ENCODE measurements around the gene RBBP8NL.

Gene RBBP8NL

DNA sequence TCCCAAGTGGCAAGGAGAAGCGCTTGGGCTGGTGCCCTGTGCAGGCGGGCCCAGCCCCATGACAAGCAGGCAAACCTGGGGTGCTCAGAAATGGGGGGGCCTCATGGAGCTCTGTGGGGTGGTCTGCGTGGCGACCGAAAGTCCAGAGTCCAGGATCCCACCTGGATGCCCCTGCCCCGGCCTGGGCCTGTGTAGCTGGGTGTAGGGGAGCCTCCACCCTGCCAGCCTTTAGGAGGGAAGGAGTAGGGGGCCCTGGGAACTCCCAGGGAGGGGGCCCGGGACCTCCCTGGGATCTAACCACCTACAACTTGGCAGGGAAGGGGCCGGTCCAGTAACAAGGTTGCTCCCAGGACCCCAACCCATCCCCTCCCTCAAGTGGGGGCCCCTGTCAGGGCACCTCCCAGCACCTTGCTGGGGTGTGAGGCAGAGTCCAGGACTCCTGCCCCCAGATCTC is 55.7 kb downstream of the RBBP8NL start:
- no peak for DNase-seq

DNA sequence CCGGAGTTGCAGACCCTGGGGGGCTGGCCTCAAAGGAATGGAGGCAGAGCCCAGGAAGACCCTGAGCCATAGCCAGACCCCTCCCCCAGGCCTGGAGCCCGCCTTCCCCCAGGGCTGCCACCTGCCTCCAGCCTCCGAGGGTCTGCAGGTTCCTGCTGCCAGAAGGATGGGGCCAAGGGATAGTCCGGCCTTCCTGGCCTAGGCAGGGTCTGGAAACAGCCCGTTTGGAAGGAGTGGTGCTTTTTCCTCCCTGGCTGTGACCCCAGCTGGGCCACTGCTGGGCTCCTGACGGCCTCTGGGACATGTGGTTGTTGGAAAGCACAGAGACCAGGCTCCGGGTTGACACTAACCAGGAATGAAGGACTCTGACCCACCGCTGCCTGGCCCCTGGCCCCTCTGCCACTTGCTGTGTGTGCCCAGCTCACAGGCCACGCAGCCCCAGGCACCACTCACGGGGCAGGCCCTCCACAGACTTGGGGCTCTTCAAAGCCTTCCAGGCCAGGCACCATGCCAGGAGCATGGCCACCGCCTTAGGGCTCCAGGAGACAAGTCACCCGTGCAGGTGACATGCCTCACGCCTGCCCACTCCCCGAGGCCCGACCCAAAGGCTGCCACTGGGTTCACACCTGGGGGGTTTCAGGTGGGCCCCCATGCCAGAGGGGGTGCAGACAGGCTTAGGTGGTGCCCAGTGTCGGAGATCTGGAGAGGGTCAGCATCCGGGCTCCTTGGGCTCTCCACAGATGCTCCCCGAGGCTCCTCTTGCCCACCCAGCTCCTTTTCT is 56.3 kb downstream of the RBBP8NL start:
- DNase-seq = no peak

DNA sequence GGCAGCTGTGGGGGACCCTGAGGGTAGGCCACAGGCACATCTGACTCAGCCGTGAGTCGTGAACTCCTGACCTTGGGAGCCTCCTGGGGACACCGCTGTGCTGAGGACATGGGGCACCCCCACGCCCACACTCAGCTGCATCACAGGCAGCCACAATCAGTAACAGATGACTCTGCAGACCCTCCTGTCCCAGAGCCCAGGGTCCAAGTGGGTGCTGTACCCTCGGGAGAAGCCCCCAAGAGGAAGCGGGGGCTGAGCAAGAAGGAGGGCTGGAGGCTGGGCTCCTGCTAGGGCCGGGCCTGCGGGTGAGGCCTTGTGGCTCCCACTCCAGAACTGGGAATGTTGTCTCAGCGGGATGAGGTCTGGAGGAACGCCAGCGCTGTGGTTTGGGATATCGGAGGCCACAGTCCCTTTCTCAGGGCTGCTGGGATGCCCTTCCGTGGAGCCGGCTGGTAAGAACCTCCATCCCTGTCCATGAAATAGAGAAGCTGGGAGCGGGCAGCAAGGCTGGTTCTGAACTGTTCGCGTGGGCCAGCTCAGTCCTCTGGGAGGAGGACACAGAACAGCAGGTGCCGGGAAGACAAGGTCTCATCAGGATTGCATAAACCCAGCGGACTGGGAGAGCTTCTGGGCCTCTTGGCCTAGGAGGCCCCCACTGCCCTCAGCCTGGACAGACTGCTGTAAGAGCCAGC is 57.1 kb downstream of the RBBP8NL start:
- no peak for DNase-seq

DNA sequence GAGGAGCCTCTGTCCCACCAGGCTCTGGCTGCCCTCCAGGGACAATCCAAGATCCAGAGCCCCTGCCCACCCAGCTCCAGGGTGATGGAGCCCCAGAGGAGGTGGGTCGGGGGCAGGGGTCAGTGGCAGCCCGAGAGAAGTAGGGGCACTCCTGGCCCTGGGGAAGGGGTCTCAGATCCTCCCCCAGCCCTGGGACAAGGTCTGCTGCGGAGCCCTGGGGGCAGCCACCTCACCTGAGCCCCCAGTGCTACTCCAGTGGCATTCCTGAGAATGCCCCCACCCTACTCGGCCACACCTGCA is 57.6 kb downstream of the RBBP8NL start:
- DNase-seq = no peak

DNA sequence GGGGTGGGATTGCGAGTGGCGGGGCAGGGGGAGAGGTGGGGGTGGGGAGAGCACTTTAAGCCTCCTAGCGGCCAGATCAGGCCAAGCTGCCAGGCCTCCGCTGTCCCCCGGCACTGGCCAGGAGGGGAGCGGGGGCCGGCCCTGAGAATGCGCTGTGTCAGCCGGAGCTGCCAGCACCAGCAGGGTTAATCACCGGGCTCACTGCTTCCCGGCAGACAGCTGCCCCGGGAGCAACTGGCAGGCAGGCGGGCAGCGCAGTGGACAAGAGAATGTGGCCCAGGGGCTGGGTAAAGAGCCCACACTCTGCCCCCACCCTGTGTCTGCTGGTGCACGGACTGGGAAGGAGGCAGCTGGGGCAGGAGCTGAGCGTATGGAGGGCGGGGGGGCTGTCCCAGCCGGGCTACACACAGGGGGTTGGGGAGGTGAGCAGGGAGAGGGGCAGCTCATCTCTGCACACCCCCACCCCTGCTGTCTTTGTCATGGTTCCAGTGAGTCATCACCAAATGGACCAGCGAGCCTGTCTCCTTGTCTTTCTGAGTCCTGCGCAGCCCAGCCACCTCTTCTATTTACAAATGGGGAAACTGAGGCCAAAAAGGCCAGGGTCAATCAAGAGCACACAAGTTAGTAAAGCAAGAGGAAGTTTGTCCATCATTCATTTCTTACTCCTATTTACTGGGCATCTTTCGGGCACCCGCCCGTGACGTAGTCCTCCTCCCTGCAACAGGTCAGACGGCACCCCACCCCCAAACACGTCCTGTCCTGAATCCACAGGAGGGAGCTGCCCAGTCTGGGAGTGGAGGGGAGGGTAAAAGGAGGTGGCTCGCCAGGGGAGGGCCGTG is 58.1 kb downstream of the RBBP8NL start:
- DNase-seq = no peak

DNA sequence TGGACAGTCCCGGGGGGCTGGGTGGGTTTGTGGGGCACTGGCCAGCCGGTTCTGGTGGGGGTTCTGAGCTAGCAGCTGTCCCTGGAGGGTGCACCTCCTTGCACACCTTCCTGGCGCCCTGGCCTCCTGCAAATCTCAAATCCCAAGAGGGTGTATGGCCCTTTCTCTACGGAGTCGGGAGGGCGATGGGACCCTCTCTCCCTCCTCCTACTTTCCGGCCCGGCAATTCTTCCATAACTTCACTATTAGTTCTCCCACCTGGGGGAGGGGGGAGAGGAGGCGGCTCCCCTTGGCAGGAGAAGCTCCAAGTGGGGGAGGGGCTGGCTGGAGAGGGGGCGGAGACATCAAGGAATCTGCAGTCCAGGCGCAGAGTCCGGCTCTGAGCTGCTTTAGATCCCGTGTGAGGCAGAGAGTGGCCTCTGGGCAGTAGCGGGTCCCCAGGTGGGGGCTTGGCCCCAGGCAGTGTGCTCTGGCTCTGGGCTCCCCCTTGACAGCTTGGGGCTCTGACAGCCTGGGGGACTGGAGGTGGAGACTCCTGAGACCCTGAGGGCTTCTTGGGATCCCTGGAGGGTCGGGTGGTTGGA is 58.9 kb downstream of the RBBP8NL start:
- DNase-seq = no peak

DNA sequence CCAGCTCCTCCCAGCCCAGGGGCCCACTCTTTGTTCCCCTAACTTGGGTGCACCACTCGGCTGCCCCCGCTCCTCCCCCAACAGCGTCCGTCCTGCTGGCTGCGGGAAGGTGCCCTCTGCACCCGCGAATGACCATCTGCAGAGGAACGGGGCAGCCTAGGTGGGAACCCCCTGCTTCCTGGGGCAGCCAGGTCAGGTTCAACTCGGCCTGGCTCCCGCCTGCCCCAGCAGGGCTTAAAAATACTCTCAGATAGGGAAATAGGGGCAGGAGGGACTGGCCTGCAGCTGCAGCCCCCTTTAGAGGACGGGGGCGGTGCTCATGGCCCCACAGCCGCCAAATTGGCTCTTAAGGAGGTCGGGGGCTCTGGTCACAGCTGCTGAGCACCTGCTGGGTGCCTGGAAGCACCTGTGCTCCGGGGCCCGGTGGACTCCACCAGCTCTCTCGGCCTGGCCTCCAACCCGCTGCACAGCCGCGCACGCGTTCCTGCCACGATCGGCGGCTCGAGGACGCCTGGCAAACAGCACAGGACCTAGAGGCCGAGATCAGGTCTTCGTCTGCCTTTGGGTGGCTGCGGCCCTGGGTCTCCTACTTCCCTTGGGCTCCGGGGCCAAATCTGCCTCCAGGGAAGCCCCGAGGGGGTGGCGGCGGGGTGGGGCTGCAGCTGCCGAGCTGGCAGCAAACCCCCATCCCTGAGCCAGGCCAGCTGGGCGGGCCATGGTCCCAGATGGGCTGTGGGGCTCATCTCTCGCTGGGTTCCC is 59.5 kb downstream of the RBBP8NL start:
- DNase-seq = peak; percentile 64

DNA sequence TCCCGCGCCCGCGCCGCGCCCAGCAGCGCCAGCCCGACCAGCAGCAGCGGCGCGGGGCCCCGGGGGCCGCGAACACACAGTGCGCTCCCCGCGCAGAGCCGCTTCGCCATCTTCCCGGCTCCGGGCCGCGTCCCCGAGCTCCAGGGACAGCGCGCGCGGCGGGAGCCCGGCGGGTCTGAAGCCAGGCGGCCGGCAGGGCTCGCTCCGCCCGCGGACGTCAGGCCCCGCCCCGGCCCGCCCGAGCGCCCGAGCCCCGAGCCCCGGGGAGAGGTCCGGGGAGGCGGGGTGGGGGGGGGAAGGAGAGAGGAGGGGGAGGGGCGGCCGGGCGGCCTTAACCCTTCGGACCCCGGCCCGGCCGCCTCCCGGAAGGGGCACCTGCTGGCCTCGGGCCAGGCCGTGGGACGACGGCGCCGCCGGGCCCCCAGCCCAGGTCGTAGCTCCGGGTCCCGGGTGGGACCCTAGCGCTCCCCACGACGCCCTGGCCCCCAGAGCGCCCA is 60.2 kb downstream of the RBBP8NL start, which contains the start of gene LAMA5:
Gene LAMA5, minus strand, starts transcription at position 177 of the 497 bp plus-strand sequence. Its CDS starts 67 bp downstream, at position 110.
- DNase-seq = peak; percentile 66

DNA sequence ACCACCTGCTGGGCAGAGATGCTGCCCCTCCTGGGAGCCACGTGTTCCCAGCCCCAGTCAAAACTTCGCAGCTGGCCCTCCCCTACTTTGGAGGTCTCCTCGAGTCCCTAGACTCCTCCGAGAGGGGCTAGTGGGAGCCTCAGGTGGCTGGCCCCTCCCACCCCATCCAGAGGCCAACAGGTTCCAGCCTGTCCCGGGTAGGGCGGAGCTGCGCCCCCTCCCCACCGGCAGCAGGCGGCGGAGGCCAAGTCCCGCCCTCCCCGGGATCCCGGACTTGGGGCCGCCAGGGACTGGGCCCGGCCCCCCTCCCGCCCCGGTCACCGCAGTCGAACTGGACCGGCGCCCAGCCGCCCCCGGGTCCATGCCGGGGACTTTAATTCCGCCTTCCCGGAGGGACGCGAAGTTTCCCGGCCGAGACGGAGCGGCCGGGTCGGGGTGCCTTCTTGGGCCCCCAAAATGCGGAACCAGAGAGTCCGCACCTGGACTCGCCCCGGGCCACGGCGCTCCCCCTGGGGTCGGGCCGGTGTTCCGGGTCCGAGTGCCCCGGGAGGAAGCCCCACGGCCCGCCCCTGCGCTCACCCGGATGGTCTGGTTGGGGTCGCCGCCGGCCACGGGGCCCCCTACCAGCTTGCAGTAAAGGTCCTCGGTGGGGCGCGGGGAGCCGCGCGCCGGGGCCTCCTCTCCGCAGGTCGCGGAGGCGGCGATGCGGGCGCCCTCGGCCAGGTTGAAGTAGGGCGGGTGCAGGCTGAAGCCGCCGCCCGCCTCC is 60.8 kb downstream of the RBBP8NL start:
- DNase-seq = peak; percentile 74

DNA sequence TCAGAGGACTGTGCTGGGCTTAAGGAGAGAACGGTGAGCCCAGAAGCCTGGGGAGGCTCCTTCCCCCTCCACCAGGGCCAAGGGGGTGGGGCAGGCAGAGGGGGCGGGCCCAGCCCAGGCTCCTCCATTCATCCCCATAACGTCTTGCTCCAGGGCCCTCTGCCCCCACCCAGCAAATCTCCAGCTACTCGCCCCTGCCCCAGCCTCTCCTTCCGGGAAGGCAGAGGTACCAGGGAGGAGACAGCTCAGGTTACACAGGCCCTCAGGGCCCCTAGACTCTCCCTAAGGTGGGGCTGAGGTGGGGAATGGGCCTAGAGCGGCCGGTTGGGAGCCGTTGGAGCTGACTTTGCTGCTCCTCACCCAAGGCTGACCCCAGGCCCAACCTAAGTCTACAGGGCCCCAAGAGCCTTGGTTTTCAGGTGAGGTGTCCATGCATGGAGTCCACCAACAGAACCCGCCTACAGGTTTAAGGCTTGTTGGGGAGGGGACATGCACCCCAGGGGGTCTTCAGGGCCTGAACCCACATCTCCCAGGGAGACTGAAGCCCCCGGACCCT is 61.4 kb downstream of the RBBP8NL start:
- peak; percentile 68 for DNase-seq

DNA sequence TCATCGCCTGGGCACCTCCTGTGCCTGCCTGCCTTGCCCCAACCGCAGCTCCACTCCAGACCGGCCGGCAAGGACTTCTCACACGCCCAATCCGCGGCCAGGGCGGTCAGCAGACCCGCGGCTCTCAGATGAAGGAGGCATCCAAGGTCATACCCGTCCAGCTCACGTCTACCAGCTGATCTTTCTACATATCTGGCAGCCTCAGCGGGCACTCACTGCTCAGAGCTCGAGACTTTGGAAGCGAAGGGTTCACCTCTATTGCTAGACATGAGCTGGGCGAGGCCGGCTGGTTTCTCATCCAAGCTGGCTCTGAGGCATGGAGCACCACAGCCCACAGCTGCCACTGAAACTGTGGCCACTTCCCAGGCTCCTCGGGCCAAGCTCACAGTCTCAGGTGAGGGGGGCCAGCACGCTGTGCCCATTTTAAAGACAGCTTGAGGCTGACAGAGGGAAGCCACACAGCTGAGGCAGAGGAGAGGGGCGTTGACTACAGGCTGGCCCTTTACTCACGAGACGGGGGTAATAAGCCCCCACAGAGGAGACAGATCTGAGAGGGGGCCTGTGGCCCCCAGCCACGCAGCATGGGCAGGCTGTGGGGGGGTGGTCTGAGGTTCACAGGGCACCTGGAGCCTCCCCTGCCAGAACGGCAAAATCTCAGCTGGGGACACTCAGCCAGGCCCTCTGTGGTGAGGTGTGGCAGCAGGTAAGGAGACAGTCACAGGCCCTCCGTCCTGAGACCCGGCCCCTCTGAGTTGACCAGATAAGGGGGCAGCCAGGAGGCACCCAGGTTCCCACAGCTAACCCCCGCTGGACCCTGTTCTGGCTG is 62.2 kb downstream of the RBBP8NL start:
- no peak for DNase-seq

DNA sequence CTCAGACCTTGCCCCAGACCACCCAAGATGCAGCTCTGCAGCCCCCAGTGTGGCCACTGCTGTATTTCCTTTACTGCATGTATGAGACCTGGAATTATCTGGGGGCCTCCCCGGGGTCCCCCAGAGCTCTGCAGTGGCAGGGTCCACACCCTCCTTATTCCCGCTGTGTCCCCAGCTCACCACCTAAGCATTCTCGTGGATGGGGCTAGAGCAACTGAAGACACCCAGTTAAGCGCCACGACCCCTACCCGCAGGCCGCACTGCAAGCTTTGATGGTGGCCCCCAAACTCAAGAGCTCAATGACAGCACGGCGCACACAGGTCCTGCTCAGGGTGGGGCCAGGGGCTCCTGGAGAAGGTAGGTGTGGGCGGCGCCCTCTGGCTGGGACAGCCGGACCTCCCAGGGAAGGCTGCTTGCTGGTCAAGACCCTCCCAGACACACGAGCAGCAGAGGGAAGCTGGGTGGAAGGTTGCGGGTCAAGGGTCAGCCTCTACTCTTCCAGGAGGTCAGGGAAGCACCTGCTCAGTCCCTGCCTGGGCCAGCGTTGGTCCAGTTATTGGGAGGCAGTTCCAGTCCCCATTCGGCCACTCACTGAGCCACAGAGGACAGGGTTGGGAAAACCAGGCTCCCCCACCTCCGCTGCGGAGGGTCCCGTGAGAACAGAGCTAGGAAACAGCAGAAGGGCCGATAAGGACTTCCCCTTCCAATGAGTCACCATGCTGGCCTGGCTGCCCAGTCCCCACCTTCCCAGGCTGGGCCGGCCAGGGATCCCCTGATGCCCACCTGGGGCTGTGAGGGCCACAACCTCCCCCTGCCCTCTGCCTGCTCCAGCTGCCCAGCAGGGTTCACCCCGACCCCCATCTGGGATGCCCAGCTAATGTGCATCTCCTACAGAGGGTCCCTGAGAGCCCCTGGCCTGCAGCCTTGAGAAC is 63.2 kb downstream of the RBBP8NL start:
- no peak for DNase-seq

DNA sequence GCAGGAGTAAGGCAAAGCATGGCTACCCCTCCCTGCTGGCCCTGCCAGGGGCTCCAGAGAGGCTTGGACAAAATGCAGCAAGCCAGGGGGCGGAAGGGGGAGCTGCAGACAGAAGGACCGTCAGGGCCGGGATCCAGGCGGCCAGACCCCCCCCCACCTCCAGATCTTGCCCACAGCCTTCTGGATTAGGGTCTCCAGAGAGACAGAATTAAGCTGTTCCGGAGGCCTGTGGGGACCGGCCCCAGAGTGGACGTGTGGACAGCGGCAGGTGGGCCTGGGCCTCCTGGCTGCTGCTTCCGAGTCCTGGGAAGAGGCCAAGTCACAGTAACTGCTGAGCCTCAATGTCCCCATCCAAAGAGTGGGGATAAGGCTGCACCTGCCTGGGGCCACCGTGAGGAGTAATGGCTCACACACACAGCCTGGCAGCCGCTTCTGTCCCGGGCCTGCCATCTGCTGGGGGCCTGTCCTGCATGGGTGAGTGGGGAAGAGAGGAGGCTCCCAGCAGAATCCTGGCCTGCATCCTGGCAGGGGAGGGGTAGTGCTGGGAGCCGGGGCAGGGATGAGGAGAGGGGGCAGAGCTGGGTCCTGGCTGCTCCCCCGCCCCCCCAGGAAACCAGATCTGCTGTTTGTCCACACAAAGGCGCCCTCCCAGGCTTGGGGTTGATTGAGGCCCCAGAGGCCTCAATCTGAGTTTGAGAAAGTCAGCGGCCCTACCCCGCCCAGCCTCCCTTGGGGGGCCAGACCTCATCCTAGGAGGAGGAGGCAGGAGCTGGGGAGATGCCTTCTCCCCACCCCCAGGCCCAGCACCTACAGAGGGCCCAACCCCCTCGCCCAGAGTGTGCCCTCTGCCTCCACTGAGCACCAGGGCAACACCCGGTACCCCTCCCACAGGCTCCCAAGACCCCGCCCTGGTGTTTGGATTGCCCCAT is 64.1 kb downstream of the RBBP8NL start:
- peak; percentile 18 for DNase-seq

DNA sequence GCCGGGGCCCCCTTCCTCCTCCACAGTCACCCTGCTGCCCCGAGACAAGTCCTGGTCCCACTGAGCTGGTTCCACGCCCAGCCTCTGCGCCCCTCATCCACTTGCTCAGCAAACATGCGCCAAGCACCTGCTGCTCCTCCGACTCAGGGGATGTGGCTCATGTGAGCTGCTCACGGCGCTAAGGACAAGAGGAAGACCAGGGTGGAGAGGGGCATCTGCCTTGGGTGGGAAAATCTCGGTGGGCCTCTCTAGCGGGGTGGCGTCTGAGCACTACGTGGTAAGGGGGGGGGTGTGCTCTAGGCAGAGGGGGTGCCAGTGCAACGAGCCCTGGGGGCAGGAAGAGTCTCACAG is 64.8 kb downstream of the RBBP8NL start:
- DNase-seq = peak; percentile 8

DNA sequence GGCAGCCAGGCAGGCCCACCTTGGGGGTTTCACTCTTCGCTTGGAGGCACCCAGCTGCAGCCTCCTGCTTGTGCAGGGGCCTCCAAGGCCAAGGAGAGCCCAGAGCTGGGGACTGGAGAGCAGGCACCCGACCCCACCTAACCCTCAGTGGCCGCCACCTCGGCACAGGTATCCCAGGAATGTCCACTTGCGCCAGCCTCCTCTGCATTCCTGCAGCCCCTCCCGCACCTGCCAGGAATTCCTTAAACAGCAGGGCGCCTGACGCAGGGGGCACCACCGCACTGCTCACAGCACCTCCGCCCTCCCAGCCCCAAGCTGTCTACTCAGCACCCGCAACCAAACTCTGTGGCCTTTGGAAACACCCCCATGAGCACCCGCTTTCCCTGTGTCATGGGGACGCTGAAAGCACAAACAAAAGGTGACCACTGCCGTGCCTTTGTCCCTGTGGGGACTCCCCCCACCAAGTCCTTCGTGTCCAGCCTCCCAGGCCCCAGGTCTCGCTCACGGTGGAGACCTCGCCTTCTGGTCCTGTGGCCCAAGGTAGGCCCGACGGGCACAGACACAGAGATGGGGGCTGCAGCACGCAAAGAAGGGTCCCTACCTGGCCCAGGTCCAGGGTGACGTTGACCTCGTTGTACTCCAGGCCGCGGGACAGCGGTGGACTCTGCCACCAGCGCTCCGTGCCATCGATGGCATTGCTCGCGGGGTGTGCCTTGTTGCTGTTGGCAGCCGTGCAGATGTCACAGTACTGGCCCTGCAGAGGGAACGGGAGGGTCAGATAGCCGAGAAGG is 65.3 kb downstream of the RBBP8NL start:
- DNase-seq = no peak

DNA sequence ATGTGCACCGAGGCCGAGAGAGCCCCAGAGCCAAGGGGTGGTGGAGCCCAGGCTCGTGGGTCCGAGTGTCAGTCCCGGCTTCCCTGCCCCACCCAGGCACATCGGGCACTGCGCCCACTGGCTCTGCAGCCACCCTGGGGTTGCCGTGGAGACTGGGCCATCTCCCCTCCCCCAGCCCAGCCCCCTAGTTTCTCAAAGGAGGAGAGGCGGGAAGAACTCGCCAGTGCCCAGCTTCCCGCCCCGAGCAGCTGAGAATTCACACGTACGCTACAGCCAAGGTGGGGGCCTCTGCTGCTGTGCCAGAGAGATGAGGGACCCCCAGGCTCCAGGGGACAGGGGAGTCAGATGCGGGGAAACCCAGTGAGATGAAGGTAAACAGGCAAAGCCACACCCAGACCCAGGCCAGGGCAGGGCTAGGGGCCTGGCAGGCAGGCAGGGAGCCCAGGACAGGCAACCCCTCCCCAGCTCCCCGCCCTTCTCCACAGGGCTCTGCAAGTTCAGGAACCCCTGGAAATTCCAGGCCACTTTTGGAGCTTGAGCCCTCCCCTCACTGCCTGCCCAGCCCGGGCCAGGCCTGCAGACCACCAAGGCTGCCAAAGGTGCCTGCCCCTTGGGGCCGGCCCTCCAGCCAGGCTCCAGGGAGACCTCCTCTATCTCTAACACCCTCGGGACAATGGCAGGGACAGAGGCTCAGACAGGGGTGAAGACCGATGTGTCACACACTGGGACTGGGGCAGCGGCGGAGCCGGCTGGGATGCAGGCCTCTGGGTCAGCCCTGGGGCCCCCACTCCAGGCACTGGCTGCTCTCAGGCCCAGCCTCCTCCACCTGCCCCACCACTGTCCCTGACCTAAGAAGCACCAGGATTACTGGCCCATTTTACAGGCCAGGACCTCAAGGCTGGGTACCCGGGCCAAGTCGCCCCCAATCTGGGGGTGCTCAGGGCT is 66.2 kb downstream of the RBBP8NL start:
- peak; percentile 73 for DNase-seq

Data from NCI-H69 (cell line).